Activated CD4-positive, alpha-beta T cell treated with anti-CD3 and anti-CD28 coated beads for 36 hours (primary cell): ENCODE data around the gene TBC1D24. TPM values are rescaled to one million over a fixed set of nuclear protein-coding genes. Genes with fewer than 3 reads are reported as not detected.
A peak's percentile ranks its signal among the peaks of the same experiment; 100 is the strongest.
"Not testable (repeated sequence)": the region's sequence is repeated elsewhere in the genome, so short reads cannot be mapped to it uniquely, and the experiment has no call there.

Experiments
- ATAC-seq: fragments of 200-7000 bp; cut with Tn5 transposase; one replicate; pipeline ENCODE4 v1.10.0; 2021; ENCODE audit warnings: mild to moderate bottlenecking, moderate library complexity
- CTCF ChIA-PET: fragments of 350-600 bp; sonication (Branson Sonifier 250); formaldehyde crosslinking; loops from one replicate; lab custom pipeline; 2021; ENCODE audit warnings: antibody characterized with exemption; lab: Charles Lee
- POLR2A ChIA-PET: fragments of 350-600 bp; sonication (Branson Sonifier 250); formaldehyde crosslinking; loops from one replicate; lab custom pipeline; 2021; ENCODE audit warnings: antibody characterized with exemption, inconsistent platforms; lab: Charles Lee
- DNase-seq: peaks from one replicate; pipeline ENCODE4 v3.0.0-alpha.2; 2020
- H3K27ac Mint-ChIP-seq: one replicate; pipeline ENCODE4 v1.8.0; 2021; ENCODE audit warnings: mixed read lengths
- H3K27me3 Mint-ChIP-seq: one replicate; pipeline ENCODE4 v1.8.0; 2021; ENCODE audit warnings: mixed read lengths
- H3K36me3 Mint-ChIP-seq: one replicate; pipeline ENCODE4 v1.8.0; 2021; ENCODE audit warnings: low read depth, mixed read lengths
- H3K4me1 Mint-ChIP-seq: one replicate; pipeline ENCODE4 v1.8.0; 2021; ENCODE audit warnings: mixed read lengths
- H3K4me3 Mint-ChIP-seq: one replicate; pipeline ENCODE4 v1.8.0; 2021; ENCODE audit warnings: mild to moderate bottlenecking, moderate library complexity, mixed read lengths
- H3K9me3 Mint-ChIP-seq: one replicate; pipeline ENCODE4 v1.8.0; 2021; ENCODE audit warnings: low read depth, mixed read lengths
- intact Hi-C, 2 experiments: fragments of 100-400 bp; cut with DNase I in 1 of 2; cut with micrococcal nuclease in 1 of 2; formaldehyde crosslinking; loops; one replicate each; pipeline versions ENCODE4 v1.14.2 to v1.15.1; 2022 to 2024; cut with DNase I, micrococcal nuclease
- total RNA-seq, 2 experiments: library from RNA; stranded (reverse); gene quantifications; one replicate each; pipeline ENCODE4 v1.2.3, GENCODE V29; 2021

Gene TBC1D24
- total RNA-seq, 2 experiments from 2014 or later, result 10.4 to 12.7 TPM

DNA sequence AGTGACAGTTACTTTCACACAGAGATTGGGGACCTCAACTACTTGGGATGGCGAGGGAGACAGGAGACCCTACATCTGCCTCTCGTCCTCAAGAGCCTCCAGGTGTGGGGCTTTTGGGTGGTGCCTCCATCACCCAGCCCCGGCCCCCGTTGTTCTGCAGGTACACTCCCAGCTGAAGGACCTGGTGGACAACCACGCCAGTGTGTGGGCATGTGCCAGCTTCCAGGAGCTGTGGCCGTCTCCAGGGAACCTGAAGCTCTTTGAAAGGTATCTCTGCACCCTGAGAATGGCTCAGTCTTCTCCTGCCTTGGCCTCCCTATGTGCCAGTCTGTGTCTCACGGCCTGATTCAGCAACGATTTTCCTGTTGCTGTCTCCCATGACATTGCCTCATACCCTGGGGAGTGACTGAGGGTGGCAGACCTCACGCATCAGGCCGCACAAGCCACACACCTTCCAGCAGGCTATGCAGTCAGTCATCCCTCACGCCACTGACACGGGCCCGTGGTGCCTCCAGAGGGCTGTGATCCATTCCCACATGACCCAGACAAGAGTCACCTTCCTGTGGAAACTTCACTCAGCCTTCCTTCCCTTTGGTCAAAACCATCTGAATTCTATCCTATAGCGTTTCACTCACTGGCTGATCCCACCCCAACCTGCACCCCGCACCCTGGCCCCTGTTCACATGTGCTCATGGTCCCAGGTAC lies 42.0 kb upstream of the TBC1D24 start:
- H3K9me3 Mint-ChIP-seq, result no peaks in the 10 kb centered on the region
- no peak overlapping the region for H3K27ac Mint-ChIP-seq
- ChIA-PET CTCF (interaction anchor here (0.8 kb wide), 1 partner anchor 50 kb away, joined by 3 read pairs; no protein-coding TSS in a partner anchor), POLR2A (no interaction called here)
- no peak for DNase-seq
- H3K4me1 Mint-ChIP-seq, result peaks cover 16% of the 10 kb centered on the region
- H3K36me3 Mint-ChIP-seq, result peaks cover 55% of the 10 kb centered on the region
- no peak overlapping the region for H3K4me3 Mint-ChIP-seq
- intact Hi-C loops, result no loop called here
- H3K27me3 Mint-ChIP-seq, result no peaks in the 10 kb centered on the region
- ATAC-seq, result no peak

DNA sequence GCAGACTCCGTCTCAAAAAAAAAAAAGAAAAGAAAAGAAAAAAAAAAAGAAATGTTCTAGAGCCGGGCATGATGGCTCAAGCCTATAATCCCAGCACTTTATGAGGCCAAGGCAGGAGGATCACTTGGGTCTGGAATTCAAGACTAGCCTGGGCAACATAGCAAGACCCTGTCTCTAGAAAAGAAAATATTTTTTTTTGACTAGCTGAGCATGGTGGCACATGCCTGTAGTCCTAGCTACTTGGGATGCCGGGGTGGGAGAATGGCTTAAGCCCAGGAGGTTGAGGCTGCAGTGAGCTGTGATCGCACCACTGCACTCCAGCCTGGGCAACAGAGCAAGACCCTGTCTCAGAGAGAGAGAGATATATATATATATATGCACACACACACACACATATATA lies 39.7 kb upstream of the TBC1D24 start:
- POLR2A ChIA-PET, H3K9me3 Mint-ChIP-seq, DNase-seq, intact Hi-C loops, ATAC-seq, H3K27ac Mint-ChIP-seq, CTCF ChIA-PET, H3K27me3 Mint-ChIP-seq, H3K4me1 Mint-ChIP-seq, H3K4me3 Mint-ChIP-seq: not testable (repeated sequence)
- peaks cover 64% of the 10 kb centered on the region for H3K36me3 Mint-ChIP-seq

DNA sequence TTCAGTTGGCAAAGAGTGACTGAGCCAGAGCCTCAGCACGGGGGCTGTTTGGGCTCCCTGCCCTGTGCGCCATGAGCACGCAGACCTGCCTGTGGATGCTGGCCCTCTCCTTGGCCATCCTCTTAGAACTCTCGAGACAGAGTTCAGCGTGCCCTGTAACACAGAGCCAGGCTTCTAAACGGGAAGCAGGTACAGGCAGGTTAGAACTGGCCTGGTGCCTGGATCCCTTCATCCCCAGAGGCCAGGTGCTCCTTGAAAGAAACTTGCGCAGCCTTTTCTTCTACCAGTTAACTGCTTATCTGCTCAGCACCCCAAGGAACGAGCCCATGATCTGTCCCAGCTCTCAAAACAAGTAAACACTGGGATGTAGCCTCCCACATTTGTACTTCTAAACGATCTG lies 38.8 kb upstream of the TBC1D24 start:
- no peaks in the 10 kb centered on the region for H3K27me3 Mint-ChIP-seq
- peaks cover under 1% of the 10 kb centered on the region for H3K4me1 Mint-ChIP-seq
- no peak overlapping the region for H3K27ac Mint-ChIP-seq
- CTCF ChIA-PET, result no interaction called here
- intact Hi-C loops, result no loop called here
- H3K9me3 Mint-ChIP-seq, result no peaks in the 10 kb centered on the region
- ATAC-seq (no peak), DNase-seq (no peak)
- H3K36me3 Mint-ChIP-seq, result peaks cover 57% of the 10 kb centered on the region
- no peak overlapping the region for H3K4me3 Mint-ChIP-seq
- POLR2A ChIA-PET, result no interaction called here

DNA sequence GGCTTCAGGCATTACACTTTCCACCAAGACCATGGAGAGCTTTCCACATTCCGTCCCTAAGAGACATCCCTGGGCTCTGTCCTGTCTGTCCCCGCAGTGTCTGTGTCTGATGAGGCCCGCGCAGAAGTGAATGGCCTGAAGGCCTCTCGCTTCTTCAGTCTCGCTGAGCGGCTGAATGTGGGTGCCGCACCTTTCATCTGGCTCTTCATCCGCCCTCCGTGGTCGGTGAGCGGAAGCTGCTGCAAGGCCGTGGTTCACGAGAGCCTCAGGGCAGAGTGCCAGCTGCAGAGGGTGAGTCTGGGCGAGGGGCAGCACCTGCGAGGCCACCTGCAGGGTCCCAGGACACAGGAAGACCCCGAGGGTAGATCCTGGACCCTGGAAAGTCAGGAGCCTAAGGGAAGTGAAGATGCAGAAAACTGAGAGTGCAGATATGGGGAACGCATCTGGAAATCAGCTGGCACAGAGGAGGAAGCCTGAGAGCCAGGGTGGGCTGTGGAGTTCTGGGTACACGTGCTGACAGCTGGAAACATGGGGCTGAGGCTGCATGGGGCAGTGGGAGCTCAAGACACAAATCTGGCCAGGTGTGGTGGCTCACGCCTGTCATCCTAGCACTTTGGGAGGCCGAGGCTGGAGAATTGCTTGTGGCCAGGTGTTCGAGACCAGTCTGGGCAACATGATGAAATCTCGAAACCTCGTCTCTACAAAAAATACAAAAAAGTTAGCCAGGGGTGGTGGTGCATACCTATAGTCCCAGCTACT lies 37.7 kb upstream of the TBC1D24 start:
- Mint-ChIP-seq H3K27me3 (no peaks in the 10 kb centered on the region), H3K36me3 (peaks cover 56% of the 10 kb centered on the region), H3K4me3 (no peak overlapping the region), H3K4me1 (no peaks in the 10 kb centered on the region), H3K9me3 (no peaks in the 10 kb centered on the region), H3K27ac (no peak overlapping the region)
- CTCF ChIA-PET, result interaction anchor here (0.6 kb wide), 1 partner anchor 724 kb away, joined by 3 read pairs; no protein-coding TSS in a partner anchor
- POLR2A ChIA-PET, result interaction anchor here (0.6 kb wide), 1 partner anchor 185 kb away, joined by 6 read pairs; no protein-coding TSS in a partner anchor
- intact Hi-C loops, result no loop called here
- no peak for ATAC-seq
- DNase-seq, result no peak

DNA sequence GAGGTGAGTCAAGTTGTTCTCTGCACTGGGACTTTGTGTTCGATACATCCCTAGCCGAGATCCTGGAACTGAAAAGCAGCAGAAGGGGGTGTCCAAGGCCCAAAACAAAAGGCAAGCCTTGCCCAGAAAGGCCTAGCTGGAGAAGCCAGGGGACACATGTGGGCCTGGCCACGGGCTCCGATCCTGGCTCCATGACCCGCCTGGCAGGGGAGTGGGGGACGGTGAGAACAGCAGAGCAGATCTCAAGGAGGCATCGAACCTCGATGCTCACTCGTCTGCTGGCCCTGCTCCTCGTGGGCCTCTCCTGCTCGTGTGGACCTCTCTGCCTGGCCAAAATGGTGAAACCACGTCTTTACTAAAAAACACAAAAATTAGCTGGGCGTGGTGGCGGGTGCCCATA lies 36.8 kb upstream of the TBC1D24 start:
- intact Hi-C loops, result no loop called here
- Mint-ChIP-seq H3K27ac (no peak overlapping the region), H3K4me3 (no peak overlapping the region), H3K4me1 (no peaks in the 10 kb centered on the region), H3K27me3 (no peaks in the 10 kb centered on the region), H3K36me3 (peaks cover 51% of the 10 kb centered on the region), H3K9me3 (no peaks in the 10 kb centered on the region)
- DNase-seq (no peak), ATAC-seq (no peak)
- CTCF ChIA-PET, result no interaction called here
- POLR2A ChIA-PET, result no interaction called here

DNA sequence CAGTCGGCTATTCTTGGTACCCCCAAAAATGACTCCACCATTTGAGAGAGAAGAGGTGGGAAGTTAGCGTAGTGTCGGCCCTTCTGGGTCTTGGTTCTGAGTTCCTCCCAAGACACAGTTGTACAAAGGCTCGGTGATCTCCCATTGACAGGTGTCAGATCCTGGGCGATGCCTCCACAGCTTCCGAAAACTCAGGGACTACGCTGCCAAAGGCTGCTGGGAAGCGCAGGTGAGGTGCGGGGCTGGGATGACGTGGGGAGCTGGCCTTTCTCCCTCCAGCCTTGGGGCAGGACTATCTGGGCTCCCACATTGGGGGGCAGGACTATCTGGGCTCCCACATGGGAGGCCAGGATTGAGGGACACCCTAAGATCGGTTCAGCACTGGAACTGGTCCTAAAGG lies 35.3 kb upstream of the TBC1D24 start:
- CTCF ChIA-PET, result interaction anchor here (0.6 to 0.7 kb wide), 2 partner anchors 44 to 64 kb away, joined by 3 read pairs; no protein-coding TSS in a partner anchor
- POLR2A ChIA-PET, result no interaction called here
- ATAC-seq, result no peak
- Mint-ChIP-seq H3K9me3 (no peaks in the 10 kb centered on the region), H3K4me3 (no peak overlapping the region), H3K4me1 (no peaks in the 10 kb centered on the region), H3K27me3 (no peaks in the 10 kb centered on the region), H3K36me3 (peaks cover 49% of the 10 kb centered on the region), H3K27ac (no peak overlapping the region)
- intact Hi-C loops, result no loop called here
- DNase-seq, result no peak

DNA sequence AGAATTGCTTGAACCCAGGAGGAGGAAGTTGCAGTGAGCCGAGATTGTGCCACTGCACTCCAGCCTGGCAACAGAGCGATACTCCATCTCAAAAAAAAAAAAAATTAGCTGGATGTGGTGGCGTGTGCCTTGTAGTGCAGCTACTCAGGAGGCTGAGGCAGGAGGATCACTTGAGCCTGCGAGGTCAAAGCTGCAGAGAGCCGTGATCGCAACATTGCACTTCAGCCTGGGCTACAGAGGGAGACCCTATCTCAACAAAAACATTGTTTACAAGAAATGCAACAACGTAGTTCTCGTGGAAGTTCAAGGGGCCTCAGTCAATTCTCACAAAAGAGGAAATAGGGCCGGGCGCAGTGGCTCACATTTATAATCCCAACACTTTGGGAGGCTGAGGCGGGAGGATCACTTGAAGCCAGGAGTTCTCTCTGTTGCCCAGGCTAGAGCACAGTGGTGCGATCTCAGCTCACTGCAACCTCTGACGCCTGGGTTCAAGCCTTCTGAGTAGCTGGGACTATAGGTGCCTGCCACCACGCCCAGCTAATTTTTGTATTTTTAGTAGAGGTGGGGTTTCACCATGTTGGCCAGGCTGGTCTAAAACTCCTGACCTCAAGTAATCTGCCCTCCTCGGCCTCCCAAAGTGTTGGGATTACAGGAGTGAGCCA lies 33.7 kb upstream of the TBC1D24 start:
- CTCF ChIA-PET, intact Hi-C loops, H3K27ac Mint-ChIP-seq, DNase-seq, H3K9me3 Mint-ChIP-seq, H3K4me3 Mint-ChIP-seq, H3K4me1 Mint-ChIP-seq, H3K27me3 Mint-ChIP-seq, POLR2A ChIA-PET: not testable (repeated sequence)
- peaks cover 51% of the 10 kb centered on the region for H3K36me3 Mint-ChIP-seq
- peak; percentile 53 for ATAC-seq

DNA sequence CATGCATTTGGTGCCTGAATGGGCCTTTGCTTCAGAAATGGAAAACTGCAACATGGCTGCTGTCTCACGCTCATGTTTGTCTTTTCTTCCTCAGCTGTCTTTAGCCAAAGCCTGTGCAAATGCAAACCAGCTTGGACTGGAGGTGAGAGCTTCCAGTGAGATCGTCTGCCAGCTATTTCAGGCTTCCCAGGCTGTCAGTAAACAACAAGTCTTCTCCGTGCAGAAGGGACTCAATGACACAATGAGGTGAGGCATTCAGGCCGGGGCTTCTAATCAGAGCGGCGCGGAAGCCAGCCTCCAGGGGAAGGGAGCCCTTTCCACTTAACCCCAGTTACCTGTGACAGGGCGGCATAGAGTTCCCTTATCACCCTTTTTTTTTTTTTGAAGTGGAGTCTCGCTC lies 31.4 kb upstream of the TBC1D24 start:
- DNase-seq (no peak), ATAC-seq (peak; percentile 17)
- CTCF ChIA-PET, result interaction anchor here (0.7 to 1.2 kb wide), 2 partner anchors 33 to 58 kb away, joined by 3 read pairs; no protein-coding TSS in a partner anchor
- no peaks in the 10 kb centered on the region for H3K27me3 Mint-ChIP-seq
- intact Hi-C loops, result no loop called here
- POLR2A ChIA-PET, result no interaction called here
- H3K9me3 Mint-ChIP-seq, result no peaks in the 10 kb centered on the region
- peaks cover 44% of the 10 kb centered on the region for H3K36me3 Mint-ChIP-seq
- H3K4me3 Mint-ChIP-seq, result no peak overlapping the region
- H3K27ac Mint-ChIP-seq, result no peak overlapping the region
- H3K4me1 Mint-ChIP-seq, result no peaks in the 10 kb centered on the region

DNA sequence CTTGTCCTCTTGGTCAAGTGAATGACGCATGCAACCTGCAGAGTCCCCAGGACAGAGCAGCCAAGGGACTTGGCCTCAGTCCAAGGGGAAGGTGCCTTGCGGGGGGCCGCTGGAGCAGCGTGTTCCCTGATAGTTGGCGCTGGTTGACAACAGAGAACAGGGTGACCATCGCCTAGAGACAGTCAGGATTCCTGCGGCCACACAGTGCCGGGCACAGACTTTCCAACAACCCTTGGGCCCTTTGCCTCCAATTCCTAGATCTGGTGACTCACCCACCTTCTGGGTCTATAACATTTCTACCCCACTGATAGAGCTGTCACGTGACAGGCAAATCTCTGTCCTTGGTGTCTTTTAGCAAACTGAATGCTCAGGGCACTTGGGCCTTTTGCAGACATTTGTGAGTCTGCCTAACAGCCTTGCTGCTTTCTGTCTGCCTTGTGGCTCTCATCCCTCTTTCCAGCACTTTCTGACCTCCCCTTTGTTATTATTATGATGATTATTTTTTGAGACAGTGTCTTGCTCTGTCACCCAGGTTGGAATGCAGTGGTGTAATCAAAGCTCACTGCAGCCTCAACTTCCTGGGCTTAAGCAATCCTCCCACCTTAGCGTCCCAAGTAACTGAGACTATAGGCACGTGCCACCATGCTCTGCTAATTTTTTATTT lies 26.9 kb upstream of the TBC1D24 start:
- CTCF ChIA-PET, result interaction anchor here (0.8 kb wide), 1 partner anchor 383 kb away, joined by 3 read pairs; no protein-coding TSS in a partner anchor
- H3K36me3 Mint-ChIP-seq, result peaks cover 52% of the 10 kb centered on the region
- ATAC-seq (no peak), DNase-seq (no peak)
- H3K9me3 Mint-ChIP-seq, result no peaks in the 10 kb centered on the region
- H3K4me3 Mint-ChIP-seq, result no peak overlapping the region
- POLR2A ChIA-PET, result no interaction called here
- intact Hi-C loops, result no loop called here
- H3K4me1 Mint-ChIP-seq, result no peaks in the 10 kb centered on the region
- no peaks in the 10 kb centered on the region for H3K27me3 Mint-ChIP-seq
- no peak overlapping the region for H3K27ac Mint-ChIP-seq

DNA sequence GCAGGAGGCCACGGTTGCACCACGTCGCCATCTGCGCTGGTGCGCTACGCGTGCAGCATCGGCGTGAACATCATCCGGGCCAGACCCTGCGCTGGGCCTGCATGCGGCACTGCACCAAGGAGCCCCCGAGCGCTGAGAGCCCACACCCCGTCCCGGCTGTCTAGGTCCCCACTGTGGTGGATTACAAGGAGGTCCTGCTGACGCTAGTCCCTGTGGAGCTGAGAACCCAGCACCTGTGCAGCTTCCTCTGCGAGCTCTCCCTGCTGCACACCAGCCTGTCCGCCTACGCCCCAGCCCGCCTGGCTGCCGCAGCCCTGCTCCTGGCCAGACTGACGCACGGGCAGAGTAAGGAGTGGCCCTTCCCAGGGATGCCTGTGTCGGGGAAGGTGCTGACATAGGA lies 25.8 kb upstream of the TBC1D24 start:
- Mint-ChIP-seq H3K9me3 (no peaks in the 10 kb centered on the region), H3K36me3 (peaks cover 53% of the 10 kb centered on the region), H3K27me3 (no peaks in the 10 kb centered on the region), H3K27ac (no peak overlapping the region), H3K4me3 (no peak overlapping the region), H3K4me1 (no peaks in the 10 kb centered on the region)
- no peak for DNase-seq
- ChIA-PET POLR2A (no interaction called here), CTCF (interaction anchor here (0.7 kb wide), 1 partner anchor 561 kb away, joined by 4 read pairs; no protein-coding TSS in a partner anchor)
- intact Hi-C loops, result no loop called here
- no peak for ATAC-seq

DNA sequence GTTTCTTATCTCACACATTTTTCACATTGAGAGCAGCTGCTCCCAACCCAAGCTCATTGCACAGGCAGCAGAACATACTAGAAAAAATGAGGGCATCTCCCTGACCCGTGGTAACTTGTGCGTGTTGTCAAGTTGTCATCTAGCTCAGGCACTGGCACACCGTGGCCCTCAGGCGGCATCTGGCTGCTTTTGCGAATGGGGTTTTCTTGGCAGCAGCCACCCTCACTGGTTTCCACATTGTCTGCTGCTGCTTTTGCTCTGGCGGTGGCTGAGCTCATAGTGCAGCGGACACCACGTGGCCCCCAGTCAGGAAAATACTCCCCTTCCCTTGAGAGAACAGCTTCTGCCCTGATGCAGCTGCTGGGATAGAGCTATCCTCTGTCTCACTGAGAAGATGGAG lies 24.4 kb upstream of the TBC1D24 start:
- no peak for DNase-seq
- intact Hi-C loops, result no loop called here
- Mint-ChIP-seq H3K4me1 (no peaks in the 10 kb centered on the region), H3K27ac (no peak overlapping the region), H3K36me3 (peaks cover 49% of the 10 kb centered on the region), H3K9me3 (no peaks in the 10 kb centered on the region), H3K27me3 (no peaks in the 10 kb centered on the region), H3K4me3 (no peak overlapping the region)
- CTCF ChIA-PET, result no interaction called here
- no peak for ATAC-seq
- POLR2A ChIA-PET, result interaction anchor here (0.6 to 0.7 kb wide), 2 partner anchors 20 to 187 kb away, joined by 4 read pairs; no protein-coding TSS in a partner anchor
